Measurements from ENCODE around the gene KCTD15. TPM values are rescaled to one million over a fixed set of nuclear protein-coding genes. Genes with fewer than 3 reads are reported as not detected.

Gene KCTD15
- total and polyA plus RNA-seq, 2 of the 4 experiments (the other 2 are of a cell fraction) = 16.3 to 19.6 TPM

DNA sequence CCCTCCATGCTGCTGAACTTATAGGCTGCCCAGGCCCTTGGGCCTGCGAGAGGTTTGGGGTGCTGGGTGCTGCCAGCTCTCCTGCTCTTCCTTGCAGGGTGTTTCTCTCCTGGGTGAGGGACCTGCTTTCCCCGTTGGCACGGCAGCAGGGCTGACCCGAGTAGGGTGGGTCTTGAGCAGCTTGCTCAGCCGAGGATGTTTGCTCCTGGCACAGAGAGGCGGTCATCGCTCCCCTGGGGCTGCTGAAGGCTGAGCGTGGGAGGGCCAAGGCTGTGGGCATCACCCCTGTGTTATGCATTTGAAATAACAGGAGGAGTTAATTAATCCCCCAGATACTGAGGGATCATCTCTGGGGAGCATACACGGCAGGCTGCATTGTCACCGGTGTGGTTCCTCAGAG lies 5.3 kb downstream of the KCTD15 start:
- no peaks in the 10 kb centered on the region; the same call in 1 of the 2 replicates for H3K4me1 ChIP-seq (ENCODE audit: control insufficient read depth, insufficient read depth, low read length)
- no peaks in the 10 kb centered on the region; the same call in 1 of the 2 replicates for H3K9me1 ChIP-seq (ENCODE audit: insufficient read depth, low read length)
- peaks cover 48% of the 10 kb centered on the region for H3K36me3 ChIP-seq (ENCODE audit: control insufficient read depth, insufficient read depth, low read length)
- intact Hi-C loops (cut with micrococcal nuclease) (no loop called here), dilution Hi-C loops (cut with HindIII; ENCODE audit: low sequenced_read_pairs, unreplicated experiment) (no loop called here), in situ Hi-C loops (cut with MboI; ENCODE audit: low sequenced_read_pairs) (no loop called here)
- no peak overlapping the region for H4K8ac ChIP-seq (ENCODE audit: low read depth in 2 of 2, low read length in 2 of 2)
- H2AK5ac ChIP-seq (ENCODE audit: low read depth, low read length) = no peak overlapping the region
- ChIA-PET CTCF (interaction anchor here (1.1 kb wide), 1 partner anchor 24 kb away, joined by 3 read pairs; no protein-coding TSS in a partner anchor), POLR2A (ENCODE audit: unreplicated experiment) (no interaction called here)
- no peak overlapping the region for H3K4ac ChIP-seq (ENCODE audit: low read depth, low read length)
- peaks cover 11% of the 10 kb centered on the region; the same call in 1 of the 2 replicates for H4K20me1 ChIP-seq (ENCODE audit: insufficient read depth, low read length)
- no peak overlapping the region for H3K23ac ChIP-seq (ENCODE audit: low read depth, low read length)
- H3K27ac ChIP-seq (ENCODE audit: insufficient read depth, low read length) = no peak overlapping the region
- no peak overlapping the region for H2AK9ac ChIP-seq (replicated peaks; ENCODE audit: low read depth, low read length, poor library complexity)
- BruUV-seq (replicated peaks) = no TSS peak
- H3K4me2 ChIP-seq (ENCODE audit: low read depth, low read length) = no peak overlapping the region
- WGBS, 2 experiments (ENCODE audit: extremely low coverage in 2 of 2, insufficient read length in 1 of 2) = 90% methylated on average over 2 of the region's 10 CpGs; no CpG with 5 or more reads in 1 of the 2 experiments
- H4K5ac ChIP-seq (ENCODE audit: low read depth, low read length) = no peak overlapping the region
- no peak overlapping the region for H3K9ac ChIP-seq (ENCODE audit: low read depth, low read length)
- no peak overlapping the region for H3K56ac ChIP-seq (ENCODE audit: extremely low read depth, insufficient read depth, low read length)
- no peak overlapping the region for H3K18ac ChIP-seq (ENCODE audit: low read depth, low read length)
- H3K14ac ChIP-seq (replicated peaks; ENCODE audit: low read depth, low read length) = no peak overlapping the region
- DNase-seq (no peak), ATAC-seq (ENCODE audit: low read depth) (no peak)
- H2BK120ac ChIP-seq (ENCODE audit: low read depth, low read length) = no peak overlapping the region
- H3K4me3 ChIP-seq (ENCODE audit: insufficient read depth, low read depth, low read length) = no peak overlapping the region
- H4K91ac ChIP-seq (ENCODE audit: insufficient read depth, low read depth, low read length) = no peak overlapping the region
- no peaks in the 10 kb centered on the region for H3K9me3 ChIP-seq (ENCODE audit: control insufficient read depth, insufficient read depth, low read length)
- H3K79me1 ChIP-seq (ENCODE audit: low read depth in 1 of 2, low read length in 2 of 2) = peaks cover 0 to 5% of the 10 kb centered on the region in 2 experiments; a peak in 1 of 4 replicates
- H2BK5ac ChIP-seq (ENCODE audit: low read depth, low read length, poor library complexity, severe bottlenecking) = no peak overlapping the region
- no peak for TF ChIP-seq RCOR1 (IDR thresholded peaks at IDR 0.05; ENCODE audit: insufficient replicate concordance, low read length)
- TF ChIP-seq CHD1 (IDR thresholded peaks at IDR 0.05; ENCODE audit: low read depth, low read length) = no peak
- no peak for TF ChIP-seq FOS (IDR thresholded peaks at IDR 0.05; ENCODE audit: low read depth, low read length)
- TF ChIP-seq RAD21 (IDR thresholded peaks at IDR 0.05; ENCODE audit: low read length) = no peak
- H2BK20ac ChIP-seq (ENCODE audit: low read depth, low read length) = no peak overlapping the region
- H3K27me3 ChIP-seq (ENCODE audit: control insufficient read depth, insufficient read depth, low read length) = no peaks in the 10 kb centered on the region
- no peak overlapping the region for H2BK15ac ChIP-seq (ENCODE audit: low read depth, low read length)
- H2AFZ ChIP-seq (replicated peaks; ENCODE audit: low read length, poor library complexity) = no peak overlapping the region

Data from IMR-90 (cell line).